ENCODE measurements around the gene FBXO17. TPM values are rescaled to one million over a fixed set of nuclear protein-coding genes. Genes with fewer than 3 reads are reported as not detected.
A peak's percentile ranks its signal among the peaks of the same experiment; 100 is the strongest.

The FBXO17 gene
- total and polyA plus RNA-seq, 3 experiments from 2014 or later = 0.16 TPM; not detected in 2

- Histone ChIP-seq H3K4me3 (ENCODE audit: low read length) (peak within 1 kb of the TSS; percentile 88), H3K9me3 (ENCODE audit: low read length) (no peaks in the 10 kb centered on the region), H3K36me3 (ENCODE audit: insufficient read depth, low read length) (no peaks in the 10 kb centered on the region), H3K27ac (ENCODE audit: low read depth, low read length) (peak within 1 kb of the TSS; percentile 97), H3K27me3 (ENCODE audit: insufficient read depth, low read length, poor library complexity, severe bottlenecking) (no peaks in the 10 kb centered on the region), H3K4me1 (ENCODE audit: insufficient read depth, low read length) (peaks cover 24% of the 10 kb centered on the region)
- peak; percentile 98 to 100 (median 99) for DNase-seq
- ChIA-PET CTCF (interaction anchor here (0.8 to 1.8 kb wide), 5 partner anchors 29 to 165 kb away, joined by 3 to 8 read pairs (median 4); partner anchors contain the start of genes MRPS12 and SARS2), POLR2A (interaction anchor here (0.6 to 1.4 kb wide), 5 partner anchors 21 to 266 kb away, joined by 3 to 7 read pairs (median 5); partner anchors contain the start of genes MRPS12 and SARS2)
- H3K4me1 Mint-ChIP-seq = peaks cover 50 to 66% (median 63%) of the 10 kb centered on the region in 3 donors
- H3K36me3 Mint-ChIP-seq = peaks cover 8 to 33% (median 9%) of the 10 kb centered on the region in 3 donors
- peak within 1 kb of the TSS; percentile 92 to 100 (median 98) for H3K27ac Mint-ChIP-seq
- H3K9me3 Mint-ChIP-seq = peaks cover 0 to 2% (median 0%) of the 10 kb centered on the region in 5 donors
- H3K4me3 Mint-ChIP-seq = peak within 1 kb of the TSS; percentile 89 to 96 (median 94)
- peaks cover 0 to 2% of the 10 kb centered on the region in 2 donors for H3K27me3 Mint-ChIP-seq
Observed at GRCh38 chr19:38899447-38900201, 75.9 kb downstream of the FBXO17 start, which contains the start of the genes NFKBIB and SIRT2. Gene NFKBIB, plus strand, starts transcription at chr19:38899969. Its CDS starts 64 bp downstream, at chr19:38900033. Gene SIRT2, minus strand, starts transcription at chr19:38899618. Its CDS starts 97 bp downstream, at chr19:38899521.

GRCh38 chr19:38898788-38899446 lies 76.6 kb downstream of the FBXO17 start:
- peaks cover 0 to 2% of the 10 kb centered on the region in 2 donors for H3K27me3 Mint-ChIP-seq
- Histone ChIP-seq H3K4me1 (ENCODE audit: insufficient read depth, low read length) (peaks cover 24% of the 10 kb centered on the region), H3K4me3 (ENCODE audit: low read length) (peak overlapping the region; percentile 83), H3K36me3 (ENCODE audit: insufficient read depth, low read length) (no peaks in the 10 kb centered on the region), H3K27ac (ENCODE audit: low read depth, low read length) (peak overlapping the region; percentile 97), H3K9me3 (ENCODE audit: low read length) (no peaks in the 10 kb centered on the region), H3K27me3 (ENCODE audit: insufficient read depth, low read length, poor library complexity, severe bottlenecking) (no peaks in the 10 kb centered on the region)
- peaks cover 45 to 61% (median 56%) of the 10 kb centered on the region in 3 donors for H3K4me1 Mint-ChIP-seq
- CTCF ChIA-PET = no interaction called here
- POLR2A ChIA-PET = no interaction called here
- H3K36me3 Mint-ChIP-seq = peaks cover 3 to 27% (median 6%) of the 10 kb centered on the region in 3 donors
- no peak for DNase-seq
- H3K27ac Mint-ChIP-seq = peak overlapping the region; percentile 92 to 100 (median 98)
- peaks cover 0 to 2% (median 0%) of the 10 kb centered on the region in 5 donors for H3K9me3 Mint-ChIP-seq
- H3K4me3 Mint-ChIP-seq = peak overlapping the region; percentile 89 to 96 (median 94)

GRCh38 chr19:38894968-38895367 lies 80.6 kb downstream of the FBXO17 start:
- ChIA-PET POLR2A (no interaction called here), CTCF (no interaction called here)
- Histone ChIP-seq H3K4me3 (ENCODE audit: low read length) (no peak overlapping the region), H3K27me3 (ENCODE audit: insufficient read depth, low read length, poor library complexity, severe bottlenecking) (no peaks in the 10 kb centered on the region), H3K9me3 (ENCODE audit: low read length) (no peaks in the 10 kb centered on the region), H3K27ac (ENCODE audit: low read depth, low read length) (no peak overlapping the region), H3K36me3 (ENCODE audit: insufficient read depth, low read length) (no peaks in the 10 kb centered on the region), H3K4me1 (ENCODE audit: insufficient read depth, low read length) (peaks cover 15% of the 10 kb centered on the region)
- Mint-ChIP-seq H3K27ac (peak overlapping the region in 4 of 8 donors; percentile 3 to 68 (median 44)), H3K4me3 (no peak overlapping the region), H3K36me3 (peaks cover 0 to 35% (median 11%) of the 10 kb centered on the region in 3 donors), H3K9me3 (no peaks in the 10 kb centered on the region), H3K27me3 (peaks cover 0 to 2% of the 10 kb centered on the region in 2 donors), H3K4me1 (peaks cover 26 to 33% (median 30%) of the 10 kb centered on the region in 3 donors)
- DNase-seq = no peak

GRCh38 chr19:38893341-38893771 lies 82.2 kb downstream of the FBXO17 start:
- Mint-ChIP-seq H3K4me3 (no peak overlapping the region), H3K27me3 (no peaks in the 10 kb centered on the region), H3K9me3 (no peaks in the 10 kb centered on the region), H3K27ac (peak overlapping the region in 1 of 8 donors; percentile 76), H3K4me1 (peaks cover 14 to 19% (median 15%) of the 10 kb centered on the region in 3 donors), H3K36me3 (peaks cover 0 to 40% (median 13%) of the 10 kb centered on the region in 3 donors)
- H3K9me3 ChIP-seq (ENCODE audit: low read length) = no peaks in the 10 kb centered on the region
- H3K27me3 ChIP-seq (ENCODE audit: insufficient read depth, low read length, poor library complexity, severe bottlenecking) = no peaks in the 10 kb centered on the region
- H3K4me3 ChIP-seq (ENCODE audit: low read length) = no peak overlapping the region
- CTCF ChIA-PET = interaction anchor here (1.1 kb wide), 1 partner anchor 491 kb away, joined by 3 read pairs; the partner anchor contains the start of gene FAM98C
- no peak overlapping the region for H3K27ac ChIP-seq (ENCODE audit: low read depth, low read length)
- H3K4me1 ChIP-seq (ENCODE audit: insufficient read depth, low read length) = peaks cover 8% of the 10 kb centered on the region
- DNase-seq = no peak
- POLR2A ChIA-PET = no interaction called here
- H3K36me3 ChIP-seq (ENCODE audit: insufficient read depth, low read length) = peaks cover 7% of the 10 kb centered on the region

- H3K27me3 Mint-ChIP-seq = no peaks in the 10 kb centered on the region
- H3K27ac Mint-ChIP-seq = peak overlapping the region in 3 of 8 donors; percentile 36 to 76 (median 54)
- peaks cover 0 to 45% (median 13%) of the 10 kb centered on the region in 3 donors for H3K36me3 Mint-ChIP-seq
- peaks cover 11% of the 10 kb centered on the region for H3K36me3 ChIP-seq (ENCODE audit: insufficient read depth, low read length)
- H3K4me1 Mint-ChIP-seq = peaks cover 10 to 14% (median 10%) of the 10 kb centered on the region in 3 donors
- H3K27me3 ChIP-seq (ENCODE audit: insufficient read depth, low read length, poor library complexity, severe bottlenecking) = no peaks in the 10 kb centered on the region
- peaks cover 2% of the 10 kb centered on the region for H3K4me1 ChIP-seq (ENCODE audit: insufficient read depth, low read length)
- H3K27ac ChIP-seq (ENCODE audit: low read depth, low read length) = no peak overlapping the region
- no peak overlapping the region for H3K4me3 ChIP-seq (ENCODE audit: low read length)
- no peaks in the 10 kb centered on the region for H3K9me3 Mint-ChIP-seq
- POLR2A ChIA-PET = no interaction called here
- H3K9me3 ChIP-seq (ENCODE audit: low read length) = no peaks in the 10 kb centered on the region
- CTCF ChIA-PET = interaction anchor here (1.1 kb wide), 1 partner anchor 490 kb away, joined by 3 read pairs; the partner anchor contains the start of gene FAM98C
- no peak for DNase-seq
- peak overlapping the region in 1 of 7 donors; percentile 35 for H3K4me3 Mint-ChIP-seq
Observed at GRCh38 chr19:38892841-38893240, 82.7 kb downstream of the FBXO17 start.

GRCh38 chr19:38891771-38892170 lies 83.8 kb downstream of the FBXO17 start:
- CTCF ChIA-PET = interaction anchor here (1.4 kb wide), 1 partner anchor 39 kb away, joined by 4 read pairs; the partner anchor contains the start of genes MRPS12 and SARS2
- Histone ChIP-seq H3K36me3 (ENCODE audit: insufficient read depth, low read length) (peaks cover 11% of the 10 kb centered on the region), H3K9me3 (ENCODE audit: low read length) (no peaks in the 10 kb centered on the region), H3K27me3 (ENCODE audit: insufficient read depth, low read length, poor library complexity, severe bottlenecking) (no peaks in the 10 kb centered on the region), H3K4me1 (ENCODE audit: insufficient read depth, low read length) (peaks cover 6% of the 10 kb centered on the region), H3K27ac (ENCODE audit: low read depth, low read length) (no peak overlapping the region), H3K4me3 (ENCODE audit: low read length) (no peak overlapping the region)
- H3K36me3 Mint-ChIP-seq = peaks cover 0 to 48% (median 11%) of the 10 kb centered on the region in 3 donors
- no peaks in the 10 kb centered on the region for H3K27me3 Mint-ChIP-seq
- DNase-seq = no peak
- no peak overlapping the region for H3K4me3 Mint-ChIP-seq
- no peak overlapping the region for H3K27ac Mint-ChIP-seq
- POLR2A ChIA-PET = no interaction called here
- peaks cover 0 to 9% (median 6%) of the 10 kb centered on the region in 3 donors for H3K4me1 Mint-ChIP-seq
- H3K9me3 Mint-ChIP-seq = no peaks in the 10 kb centered on the region
